Endodermal cell (in vitro differentiated cells): ENCODE results near the gene DNAH6. TPM values are rescaled to one million over a fixed set of nuclear protein-coding genes. Genes with fewer than 3 reads are reported as not detected.

Source experiments
- DNase-seq: peaks from one replicate; pipeline ENCODE4 v3.0.0-alpha.2; 2017
- H3K27ac ChIP-seq: 2 replicates; pipeline ENCODE4 v1.5.1; 2013; ENCODE audit warnings: mild to moderate bottlenecking, low read depth, low read length, moderate library complexity
- H3K27me3 ChIP-seq: 2 replicates; pipeline ENCODE4 v1.6.1; 2013; ENCODE audit warnings: mild to moderate bottlenecking, low read length, moderate library complexity; ENCODE audit not compliant: insufficient read depth, control insufficient read depth, poor library complexity, severe bottlenecking
- H3K36me3 ChIP-seq: 2 replicates; pipeline ENCODE4 v1.7.0; 2013; ENCODE audit warnings: mild to moderate bottlenecking, low read length, moderate library complexity; ENCODE audit not compliant: control insufficient read depth, insufficient read depth
- H3K4me1 ChIP-seq: one replicate; pipeline ENCODE4 v1.7.0; 2013; ENCODE audit warnings: low read length; ENCODE audit not compliant: control insufficient read depth, insufficient read depth
- H3K4me3 ChIP-seq: 2 replicates; pipeline ENCODE4 v1.5.1; 2013; ENCODE audit warnings: mild to moderate bottlenecking, low read length, moderate library complexity
- H3K9ac ChIP-seq: 2 replicates; pipeline ENCODE4 v1.6.1; 2013; ENCODE audit warnings: mild to moderate bottlenecking, low read length, moderate library complexity; ENCODE audit not compliant: poor library complexity, severe bottlenecking; ENCODE audit errors: extremely low read depth
- H3K9me3 ChIP-seq: 2 replicates; pipeline ENCODE4 v1.6.1; 2013; ENCODE audit warnings: mild to moderate bottlenecking, low read length, moderate library complexity; ENCODE audit not compliant: control insufficient read depth
- H3K27ac Mint-ChIP-seq: 2 replicates; pipeline ENCODE4 v1.8.0; 2020; ENCODE audit warnings: mixed read lengths
- H3K27me3 Mint-ChIP-seq: 2 replicates; pipeline ENCODE4 v1.8.0; 2021; ENCODE audit warnings: mild to moderate bottlenecking, mixed read lengths; ENCODE audit not compliant: insufficient read depth
- H3K36me3 Mint-ChIP-seq: 2 replicates; pipeline ENCODE4 v1.8.0; 2020; ENCODE audit warnings: low read depth, mixed read lengths
- H3K4me1 Mint-ChIP-seq: 2 replicates; pipeline ENCODE4 v1.8.0; 2020; ENCODE audit warnings: mixed read lengths
- H3K4me3 Mint-ChIP-seq: 2 replicates; pipeline ENCODE4 v1.8.0; 2020; ENCODE audit warnings: mild to moderate bottlenecking, moderate library complexity, mixed read lengths
- H3K9me3 Mint-ChIP-seq: 2 replicates; pipeline ENCODE4 v1.8.0; 2020; ENCODE audit warnings: mild to moderate bottlenecking, mixed read lengths
- CTCF ChIP-seq: fragments of 200-600 bp; sonication (generic); conservative IDR thresholded peaks from 2 replicates; pipeline ENCODE4 v1.5.0; 2021; ENCODE audit warnings: antibody characterized with exemption, mild to moderate bottlenecking
- WGBS, 2 experiments: methylation state at CpG; one replicate each; pipeline versions ENCODE4 v1.1.5 to v1.1.7; 2013; ENCODE audit warnings: missing lambda C conversion rate in 2 of 2, mixed read lengths in 1 of 2; ENCODE audit not compliant: insufficient coverage in 1 of 2, insufficient read length in 1 of 2; 5-methylcytosine and 5-hydroxymethylcytosine counted together
- total RNA-seq, 2 donors: library from RNA; stranded (reverse); fragmentation: NEBNext Ultra II Directional in 1 of 2; extraction: Animal tissue kit (Norgen Biotek cat#: 25700) in 1 of 2; gene quantifications; 2 replicates in 1 of 2; 3 replicates in 1 of 2; pipeline ENCODE4 v1.2.1, GENCODE V29; 2021

DNAH6 gene
- total RNA-seq, 2 donors from 2014 or later = 1.6 to 2.0 TPM

- no peak overlapping the region for H3K27ac Mint-ChIP-seq
- H3K4me1 ChIP-seq = no peaks in the 10 kb centered on the region
- no peaks in the 10 kb centered on the region for H3K36me3 ChIP-seq
- no peaks in the 10 kb centered on the region for H3K27me3 ChIP-seq
- H3K4me1 Mint-ChIP-seq = peaks cover 4% of the 10 kb centered on the region
- WGBS, 2 experiments = 82 to 88% methylated on average over 2 of the region's 2 CpGs
- peaks cover 9% of the 10 kb centered on the region for H3K27me3 Mint-ChIP-seq
- no peak for TF ChIP-seq CTCF
- no peak overlapping the region for H3K27ac ChIP-seq
- DNase-seq = no peak
- peaks cover under 1% of the 10 kb centered on the region for H3K9me3 Mint-ChIP-seq
- no peak overlapping the region for H3K4me3 ChIP-seq
- H3K9ac ChIP-seq = no peak overlapping the region
- no peaks in the 10 kb centered on the region for H3K36me3 Mint-ChIP-seq
- no peak overlapping the region for H3K4me3 Mint-ChIP-seq
- H3K9me3 ChIP-seq = no peaks in the 10 kb centered on the region
Measured at GRCh38 chr2:84829693-84830092, 313.4 kb downstream of the DNAH6 start.

- H3K4me3 ChIP-seq = no peak overlapping the region
- no peaks in the 10 kb centered on the region for H3K4me1 ChIP-seq
- WGBS, 2 experiments = 82 to 83% methylated on average over 8 to 11 of the region's 11 CpGs
- H3K27ac Mint-ChIP-seq = no peak overlapping the region
- peaks cover 9% of the 10 kb centered on the region for H3K27me3 Mint-ChIP-seq
- H3K9me3 ChIP-seq = peaks cover under 1% of the 10 kb centered on the region
- no peak overlapping the region for H3K27ac ChIP-seq
- no peaks in the 10 kb centered on the region for H3K36me3 Mint-ChIP-seq
- H3K9ac ChIP-seq = no peak overlapping the region
- no peak for TF ChIP-seq CTCF
- peak; percentile 73 for DNase-seq
- H3K9me3 Mint-ChIP-seq = peaks cover 4% of the 10 kb centered on the region
- H3K4me1 Mint-ChIP-seq = peaks cover 4% of the 10 kb centered on the region
- no peak overlapping the region for H3K4me3 Mint-ChIP-seq
- H3K27me3 ChIP-seq = no peaks in the 10 kb centered on the region
- no peaks in the 10 kb centered on the region for H3K36me3 ChIP-seq
Measured at GRCh38 chr2:84830095-84830494, 313.8 kb downstream of the DNAH6 start.

- no peak overlapping the region for H3K27ac ChIP-seq
- H3K27ac Mint-ChIP-seq = no peak overlapping the region
- H3K9me3 ChIP-seq = peaks cover 9% of the 10 kb centered on the region
- peak; percentile 51 for TF ChIP-seq CTCF
- no peak overlapping the region for H3K9ac ChIP-seq
- peaks cover 4% of the 10 kb centered on the region for H3K36me3 Mint-ChIP-seq
- 89 to 90% methylated on average over 7 to 10 of the region's 10 CpGs for WGBS, 2 experiments
- no peaks in the 10 kb centered on the region for H3K4me1 ChIP-seq
- peaks cover 4% of the 10 kb centered on the region for H3K4me1 Mint-ChIP-seq
- no peak for DNase-seq
- H3K9me3 Mint-ChIP-seq = peaks cover 8% of the 10 kb centered on the region
- H3K4me3 Mint-ChIP-seq = no peak overlapping the region
- peaks cover 9% of the 10 kb centered on the region for H3K27me3 Mint-ChIP-seq
- H3K27me3 ChIP-seq = no peaks in the 10 kb centered on the region
- no peaks in the 10 kb centered on the region for H3K36me3 ChIP-seq
- no peak overlapping the region for H3K4me3 ChIP-seq
Measured at GRCh38 chr2:84830758-84831500, 314.6 kb downstream of the DNAH6 start.
